ENCODE results near the gene TULP1.

Gene TULP1

DNA sequence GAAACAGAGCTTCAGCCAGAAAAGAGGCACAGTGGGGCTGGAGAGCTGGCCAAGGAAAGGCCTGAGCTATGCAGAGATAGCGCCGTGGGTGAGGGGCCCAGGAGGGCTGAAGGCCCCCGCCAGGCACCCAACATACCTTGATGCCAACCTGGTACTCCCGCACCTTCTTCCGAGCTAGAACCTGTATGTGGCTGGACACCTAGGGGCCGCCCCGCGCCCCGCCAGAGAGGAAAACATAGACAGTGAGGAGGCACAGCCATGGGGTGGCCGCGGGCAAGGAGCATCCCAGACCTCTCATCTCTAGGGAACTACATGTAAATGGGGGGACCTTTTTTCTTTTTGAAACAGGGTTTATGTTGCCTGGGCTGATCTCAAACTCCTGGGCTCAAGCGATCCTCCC is 32.5 kb downstream of the TULP1 start:
- CTCF ChIA-PET, result interaction anchor here (0.7 to 2.2 kb wide), 5 partner anchors 8 to 25 kb away, joined by 3 to 7 read pairs (median 3); no protein-coding TSS in a partner anchor
- no peak for DNase-seq (ENCODE audit: low read depth, low spot score)
- H3K4me3 ChIP-seq (ENCODE audit: low read depth, low read length), result no peak overlapping the region
- POLR2A ChIA-PET, result interaction anchor here (2.5 kb wide), 1 partner anchor 9 kb away, joined by 13 read pairs; no protein-coding TSS in a partner anchor
- no peak for TF ChIP-seq CTCF (IDR thresholded peaks at IDR 0.05; ENCODE audit: insufficient read depth, low read length, missing control alignments)

- CTCF ChIA-PET, result interaction anchor here (0.7 to 1.3 kb wide), 3 partner anchors 11 to 565 kb away, joined by 3 read pairs; no protein-coding TSS in a partner anchor
These were observed 34.4 kb downstream of the TULP1 start for GRCh38 chr6:35478259-35478658.

GRCh38 chr6:35477551-35478179 is 35.0 kb downstream of the TULP1 start:
- ChIA-PET CTCF (interaction anchor here (0.7 to 1.3 kb wide), 3 partner anchors 10 to 564 kb away, joined by 3 read pairs; no protein-coding TSS in a partner anchor), POLR2A (interaction anchor here (1.3 to 1.4 kb wide), 2 partner anchors 9 to 12 kb away, joined by 3 to 5 read pairs; partner anchors contain the start of gene RPL10A)
- no peak for TF ChIP-seq CTCF (IDR thresholded peaks at IDR 0.05; ENCODE audit: insufficient read depth, low read length, missing control alignments)
- no peak for DNase-seq (ENCODE audit: low read depth, low spot score)
- no peak overlapping the region for H3K4me3 ChIP-seq (ENCODE audit: low read depth, low read length)

More at GRCh38 chr6:35478259-35478658, 34.4 kb downstream of the TULP1 start:
- H3K4me3 ChIP-seq (ENCODE audit: low read depth, low read length), result no peak overlapping the region
- TF ChIP-seq CTCF (IDR thresholded peaks at IDR 0.05; ENCODE audit: insufficient read depth, low read length, missing control alignments), result no peak
- no peak for DNase-seq (ENCODE audit: low read depth, low spot score)
- POLR2A ChIA-PET, result interaction anchor here (1.3 to 1.4 kb wide), 2 partner anchors 9 to 11 kb away, joined by 3 to 5 read pairs; partner anchors contain the start of gene RPL10A

DNA sequence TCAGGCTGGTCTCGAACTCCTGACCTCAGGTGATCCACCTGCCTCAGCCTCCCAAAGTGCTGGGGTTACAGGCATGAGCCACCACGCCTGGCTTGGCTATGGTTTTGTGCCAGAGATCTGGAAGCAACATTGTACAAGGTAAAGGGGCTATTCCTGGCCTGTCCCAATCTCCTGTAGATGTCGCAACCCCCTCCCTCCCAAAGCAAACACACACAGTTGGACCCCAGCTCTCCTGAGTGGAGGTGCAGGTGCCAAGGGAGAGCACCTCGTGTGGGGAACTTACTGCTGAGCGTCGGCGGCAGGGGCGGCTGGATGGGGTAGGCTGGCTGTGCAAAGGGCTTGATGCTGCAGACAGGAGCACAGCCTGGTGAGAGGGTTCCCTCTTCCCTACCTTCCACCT is 35.7 kb downstream of the TULP1 start:
- H3K4me3 ChIP-seq (ENCODE audit: low read depth, low read length), result no peak overlapping the region
- DNase-seq (ENCODE audit: low read depth, low spot score), result no peak
- ChIA-PET CTCF (interaction anchor here (1.2 to 1.3 kb wide), 2 partner anchors 9 to 184 kb away, joined by 3 read pairs; no protein-coding TSS in a partner anchor), POLR2A (interaction anchor here (1.3 kb wide), 1 partner anchor 13 kb away, joined by 3 read pairs; no protein-coding TSS in a partner anchor)
- no peak for TF ChIP-seq CTCF (IDR thresholded peaks at IDR 0.05; ENCODE audit: insufficient read depth, low read length, missing control alignments)

- no peak for DNase-seq (ENCODE audit: low read depth, low spot score)
- H3K4me3 ChIP-seq (ENCODE audit: low read depth, low read length), result no peak overlapping the region
- POLR2A ChIA-PET, result interaction anchor here (0.7 kb wide), 1 partner anchor 14 kb away, joined by 3 read pairs; no protein-coding TSS in a partner anchor
- TF ChIP-seq CTCF (IDR thresholded peaks at IDR 0.05; ENCODE audit: insufficient read depth, low read length, missing control alignments), result no peak
- CTCF ChIA-PET, result interaction anchor here (1.7 kb wide), 1 partner anchor 14 kb away, joined by 3 read pairs; no protein-coding TSS in a partner anchor
These were observed 36.7 kb downstream of the TULP1 start for GRCh38 chr6:35476004-35476403.

DNA sequence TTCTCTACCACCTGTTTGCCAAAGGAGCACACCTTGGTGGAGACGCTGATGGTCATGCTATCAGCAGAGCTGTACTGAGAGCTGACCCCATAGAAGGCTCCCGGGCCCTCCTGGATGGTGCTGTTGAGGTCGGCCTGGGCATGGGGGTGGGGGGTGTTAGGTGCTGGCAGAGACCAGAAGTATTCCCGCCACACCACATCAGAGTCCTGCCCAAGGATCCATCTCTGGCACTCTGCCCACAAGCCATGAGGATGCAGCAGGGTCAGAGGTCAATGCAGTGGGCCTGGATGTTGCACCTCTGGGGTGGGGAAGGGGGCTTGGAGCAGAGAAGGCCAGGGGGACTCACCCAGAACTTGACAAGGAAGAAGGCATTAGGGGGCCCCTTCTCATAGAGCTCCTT is 37.1 kb downstream of the TULP1 start:
- TF ChIP-seq CTCF (IDR thresholded peaks at IDR 0.05; ENCODE audit: insufficient read depth, low read length, missing control alignments), result no peak
- DNase-seq (ENCODE audit: low read depth, low spot score), result no peak
- POLR2A ChIA-PET, result interaction anchor here (0.7 kb wide), 2 partner anchors 15 to 22 kb away, joined by 3 read pairs; no protein-coding TSS in a partner anchor
- CTCF ChIA-PET, result interaction anchor here (1.0 to 1.7 kb wide), 2 partner anchors 14 to 261 kb away, joined by 3 to 4 read pairs; no protein-coding TSS in a partner anchor
- no peak overlapping the region for H3K4me3 ChIP-seq (ENCODE audit: low read depth, low read length)
